NCI-H146 treated with DMSO at 0.1 percent for 48 hours (cell line): ENCODE data around the gene USP35.

ENCODE experiments used
- DNase-seq: peaks from one replicate; lab custom pipeline; 2025; ENCODE audit not compliant: unreplicated experiment; lab: John Stamatoyannopoulos, UW

Gene USP35

DNA sequence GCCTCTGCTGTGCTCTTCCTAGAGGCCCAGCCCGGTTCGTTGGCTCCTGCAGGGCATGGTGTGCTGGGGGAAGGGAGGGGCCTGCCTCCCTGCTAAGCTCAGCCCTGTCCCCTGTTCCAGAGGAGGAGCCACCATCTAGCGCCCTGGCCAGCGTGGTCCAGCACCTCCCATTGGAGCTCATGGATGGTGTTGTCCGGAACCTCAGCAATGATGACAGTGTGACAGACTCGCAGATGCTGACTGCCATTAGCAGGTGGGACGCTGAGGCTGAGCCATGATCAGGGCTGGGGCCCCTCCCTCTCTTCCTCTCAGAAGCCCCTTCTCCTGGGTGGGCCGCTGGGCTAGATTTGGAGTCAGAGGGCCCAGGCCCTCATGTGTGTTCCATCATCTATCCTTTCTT, 9.1 kb downstream of the USP35 start:
- no peak for DNase-seq

DNA sequence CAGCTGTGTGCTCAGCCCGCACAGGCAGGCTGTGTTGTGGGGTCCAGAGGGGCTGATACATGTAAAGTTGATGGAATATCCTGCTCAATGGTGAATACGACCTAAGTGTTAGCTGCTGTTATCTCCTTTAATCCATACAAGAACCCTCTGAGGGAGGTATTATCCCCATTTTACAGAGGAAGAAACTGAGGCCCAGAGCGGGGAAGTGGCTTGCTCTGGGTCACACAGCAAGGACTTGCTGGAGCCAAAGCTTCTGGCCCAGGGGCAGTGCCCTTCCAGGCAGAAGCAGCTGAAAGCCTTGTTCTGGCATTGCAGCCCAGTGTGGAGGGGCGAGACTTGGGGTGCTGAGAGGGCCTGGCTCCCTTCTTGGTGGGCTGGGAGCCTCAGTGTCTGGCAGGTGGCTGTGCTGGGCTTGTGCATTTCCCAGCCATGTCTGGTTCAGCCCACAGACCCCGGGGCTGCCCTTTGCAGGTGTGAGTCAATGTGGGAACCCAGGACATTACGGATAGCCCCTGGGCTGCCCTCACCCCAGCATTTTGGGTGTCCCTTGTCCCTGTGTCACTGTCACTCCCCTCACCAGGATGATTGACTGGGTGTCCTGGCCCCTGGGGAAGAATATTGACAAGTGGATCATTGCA, 10.4 kb downstream of the USP35 start:
- no peak for DNase-seq

DNA sequence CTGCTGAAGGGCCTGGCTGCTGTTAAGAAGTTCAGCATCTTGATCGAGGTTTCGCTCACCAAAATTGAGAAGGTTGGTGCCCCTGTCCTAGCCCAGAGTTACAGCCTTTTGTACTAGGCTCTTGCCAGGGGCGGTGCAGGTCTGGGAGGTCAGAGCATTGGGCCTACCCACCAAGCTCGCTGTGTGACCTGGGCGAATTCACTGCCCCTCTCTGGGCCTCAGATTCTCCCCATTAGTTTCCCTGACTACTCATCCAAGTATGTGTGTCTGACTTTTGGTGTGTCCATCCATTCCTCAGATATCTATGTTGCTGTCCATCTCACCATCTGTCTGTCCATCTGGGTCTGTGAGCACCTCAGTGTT, 10.9 kb downstream of the USP35 start:
- DNase-seq: no peak

DNA sequence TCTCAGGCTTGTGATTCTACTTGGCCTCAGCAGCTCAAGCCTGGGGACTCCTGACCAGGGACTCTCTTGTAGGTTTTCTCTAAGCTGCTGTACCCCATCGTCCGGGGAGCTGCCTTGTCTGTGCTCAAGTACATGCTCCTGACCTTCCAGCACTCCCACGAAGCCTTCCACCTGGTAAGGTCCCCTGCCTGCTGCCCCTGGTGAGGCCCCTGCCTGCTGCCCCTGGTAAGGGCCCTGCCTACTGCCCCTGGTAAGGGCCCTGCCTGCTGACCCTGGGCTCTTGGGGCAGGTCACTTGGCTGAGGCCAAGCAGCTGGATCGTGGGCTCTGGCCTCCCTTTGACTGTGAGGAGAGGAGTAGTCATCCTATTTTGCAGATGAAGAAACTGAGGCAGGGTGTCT, 11.3 kb downstream of the USP35 start:
- DNase-seq: no peak

DNA sequence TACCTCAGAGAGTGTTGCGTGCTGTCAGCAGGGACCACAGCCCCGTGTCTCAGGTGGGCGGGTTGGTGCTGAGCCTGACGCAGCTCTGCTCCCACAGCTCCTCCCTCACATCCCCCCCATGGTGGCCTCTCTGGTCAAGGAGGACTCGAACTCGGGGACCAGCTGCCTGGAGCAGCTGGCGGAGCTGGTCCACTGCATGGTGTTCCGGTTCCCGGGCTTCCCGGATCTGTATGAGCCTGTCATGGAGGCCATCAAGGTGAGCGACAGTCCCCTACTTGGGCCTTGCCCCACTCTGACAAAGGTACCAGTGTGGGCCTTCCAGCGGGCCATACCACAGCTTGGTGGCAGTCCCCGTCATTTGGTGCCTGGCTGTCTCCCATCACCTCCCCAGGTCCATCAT, 11.8 kb downstream of the USP35 start:
- no peak for DNase-seq

DNA sequence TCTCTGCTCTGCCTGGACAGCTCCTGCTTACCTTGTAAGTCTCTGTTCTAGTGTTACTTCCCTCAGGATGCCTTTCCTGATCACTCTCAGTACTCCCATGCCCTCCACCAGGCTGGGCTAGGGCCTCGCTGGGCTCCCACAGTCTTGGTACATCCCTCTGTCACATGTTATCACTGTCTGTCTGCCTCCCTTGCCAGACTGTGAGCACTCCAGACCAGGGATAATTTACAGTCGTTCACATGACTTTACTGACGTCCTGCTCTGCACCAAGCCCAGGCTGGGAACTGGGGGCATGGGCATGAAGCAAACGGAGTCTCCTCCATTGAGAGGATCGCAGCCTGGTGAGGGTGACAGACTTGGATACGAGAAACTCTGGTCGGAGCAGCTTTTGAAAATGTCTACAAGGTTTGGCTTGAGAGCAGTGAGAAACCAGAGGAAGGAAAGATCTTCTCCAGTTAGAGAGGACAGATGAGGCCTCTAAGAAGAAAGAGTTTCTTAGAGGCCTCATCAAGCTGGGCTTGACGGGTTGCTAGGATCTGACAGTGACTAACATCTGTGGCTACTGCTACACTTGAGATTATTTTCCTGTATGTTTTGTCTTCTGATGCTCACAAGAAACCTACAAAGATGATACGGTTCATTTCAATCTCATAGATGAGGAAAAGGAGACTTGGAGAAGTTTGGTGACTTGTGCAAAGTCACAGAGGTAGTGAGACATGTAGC, 12.5 kb downstream of the USP35 start:
- no peak for DNase-seq

DNA sequence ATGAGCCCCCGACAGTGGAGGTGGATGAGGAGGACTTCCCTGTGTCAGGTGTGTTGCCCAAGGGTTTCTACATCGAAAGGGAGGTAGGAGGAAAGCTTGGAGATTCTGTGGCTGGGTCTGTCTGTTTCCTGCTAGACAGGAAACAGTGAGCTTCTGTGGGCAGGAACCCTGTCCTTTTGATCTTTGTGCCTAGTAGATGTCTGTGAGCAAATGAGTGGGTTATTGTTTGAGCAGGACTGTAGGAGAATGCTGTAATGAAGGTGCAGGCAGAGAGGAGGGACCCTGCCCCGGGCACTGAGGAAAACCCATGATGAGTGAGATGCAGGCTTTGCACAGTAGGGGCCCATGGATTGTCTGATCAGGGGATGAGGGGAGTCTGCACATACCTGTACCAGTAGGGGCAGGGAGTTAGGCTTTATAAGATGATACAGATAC, 14.0 kb downstream of the USP35 start:
- no peak for DNase-seq

DNA sequence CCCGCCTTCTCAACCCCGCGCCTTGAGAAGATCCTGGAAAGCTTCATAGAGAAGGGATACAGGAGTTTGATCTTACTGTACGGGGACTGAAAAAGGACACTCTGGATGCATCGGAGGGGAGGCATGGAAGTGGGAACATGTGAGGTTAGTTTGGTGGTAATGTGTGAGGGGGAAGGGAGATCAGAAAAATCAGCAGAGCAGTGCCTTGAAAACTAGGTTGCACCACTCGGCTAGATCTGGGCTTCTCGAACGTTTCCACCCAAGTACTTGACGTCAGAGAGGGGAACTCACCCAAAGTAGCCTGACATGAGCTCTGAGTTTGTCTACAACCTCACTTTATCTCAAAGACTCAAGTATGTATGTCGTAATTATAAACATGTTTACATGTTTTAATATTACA, 14.5 kb downstream of the USP35 start:
- DNase-seq: no peak

DNA sequence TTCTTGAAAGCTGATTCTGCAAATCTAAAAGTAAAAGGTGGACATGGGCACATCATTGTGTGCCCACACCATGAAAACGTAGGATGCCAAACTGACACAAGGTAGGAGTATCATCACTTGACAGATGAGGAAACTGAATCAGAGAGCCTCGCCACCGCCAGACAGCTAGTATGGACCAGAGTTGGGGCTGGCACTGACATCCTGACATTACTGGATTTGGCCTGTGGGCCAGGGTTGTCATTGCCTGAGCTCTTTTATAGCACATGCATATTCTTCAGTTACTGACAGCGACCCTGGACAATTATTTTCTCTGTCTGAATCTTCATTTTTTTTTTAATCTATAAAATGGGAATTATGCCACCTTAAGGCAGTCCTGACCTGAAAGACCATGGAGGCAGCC, 16.5 kb downstream of the USP35 start:
- no peak for DNase-seq

DNA sequence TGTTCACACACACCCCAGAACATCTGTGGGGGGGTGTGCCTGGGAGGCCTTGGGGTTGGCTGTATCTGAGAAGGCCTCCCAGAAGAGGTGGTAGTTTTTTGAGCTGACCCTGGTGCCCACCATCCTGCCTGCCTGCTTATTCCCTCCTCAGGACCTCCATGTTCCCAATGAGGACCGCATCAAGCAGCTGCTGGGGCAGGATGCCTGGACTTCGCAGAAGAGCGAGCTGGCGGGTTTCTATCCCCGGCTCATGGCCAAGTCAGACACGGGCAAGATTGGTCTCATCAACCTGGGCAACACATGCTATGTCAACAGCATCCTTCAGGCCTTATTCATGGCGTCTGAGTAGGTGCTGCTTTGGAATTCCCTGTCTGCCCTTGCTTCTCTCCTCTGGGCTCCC, 17.0 kb downstream of the USP35 start:
- no peak for DNase-seq

DNA sequence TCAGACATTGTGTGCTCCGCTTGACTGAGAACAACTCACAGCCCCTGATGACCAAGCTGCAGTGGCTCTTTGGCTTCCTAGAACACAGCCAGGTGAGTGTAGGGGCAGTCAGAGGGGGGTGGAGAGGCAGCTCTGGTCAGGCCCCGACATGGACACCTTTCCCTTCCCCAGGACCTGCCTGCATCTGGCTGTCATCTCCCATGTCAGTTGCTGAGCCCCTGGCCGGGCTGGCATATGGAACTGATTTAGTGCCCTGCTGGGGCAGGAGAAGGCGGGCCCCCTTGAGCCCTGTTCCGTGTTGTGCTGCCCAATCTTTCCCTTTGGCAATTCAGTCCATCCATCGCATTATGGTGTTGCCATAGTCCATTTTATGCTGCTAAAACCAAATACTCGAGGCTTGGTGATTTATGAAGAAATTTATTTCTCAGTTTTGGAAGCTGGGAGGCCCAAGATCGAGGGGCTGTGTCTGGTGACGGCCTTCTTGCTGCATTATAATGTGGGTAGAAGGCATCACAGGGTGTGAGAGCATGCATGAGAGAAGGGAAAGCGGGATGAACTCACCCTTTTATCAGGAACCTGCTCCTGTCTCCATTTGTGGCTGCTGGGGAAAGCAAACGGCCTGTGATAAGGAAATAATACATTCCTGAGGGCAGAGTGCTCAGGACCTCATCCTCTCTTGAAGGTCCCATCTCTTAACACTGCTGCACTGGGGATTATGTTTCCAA, 19.0 kb downstream of the USP35 start:
- no peak for DNase-seq

DNA sequence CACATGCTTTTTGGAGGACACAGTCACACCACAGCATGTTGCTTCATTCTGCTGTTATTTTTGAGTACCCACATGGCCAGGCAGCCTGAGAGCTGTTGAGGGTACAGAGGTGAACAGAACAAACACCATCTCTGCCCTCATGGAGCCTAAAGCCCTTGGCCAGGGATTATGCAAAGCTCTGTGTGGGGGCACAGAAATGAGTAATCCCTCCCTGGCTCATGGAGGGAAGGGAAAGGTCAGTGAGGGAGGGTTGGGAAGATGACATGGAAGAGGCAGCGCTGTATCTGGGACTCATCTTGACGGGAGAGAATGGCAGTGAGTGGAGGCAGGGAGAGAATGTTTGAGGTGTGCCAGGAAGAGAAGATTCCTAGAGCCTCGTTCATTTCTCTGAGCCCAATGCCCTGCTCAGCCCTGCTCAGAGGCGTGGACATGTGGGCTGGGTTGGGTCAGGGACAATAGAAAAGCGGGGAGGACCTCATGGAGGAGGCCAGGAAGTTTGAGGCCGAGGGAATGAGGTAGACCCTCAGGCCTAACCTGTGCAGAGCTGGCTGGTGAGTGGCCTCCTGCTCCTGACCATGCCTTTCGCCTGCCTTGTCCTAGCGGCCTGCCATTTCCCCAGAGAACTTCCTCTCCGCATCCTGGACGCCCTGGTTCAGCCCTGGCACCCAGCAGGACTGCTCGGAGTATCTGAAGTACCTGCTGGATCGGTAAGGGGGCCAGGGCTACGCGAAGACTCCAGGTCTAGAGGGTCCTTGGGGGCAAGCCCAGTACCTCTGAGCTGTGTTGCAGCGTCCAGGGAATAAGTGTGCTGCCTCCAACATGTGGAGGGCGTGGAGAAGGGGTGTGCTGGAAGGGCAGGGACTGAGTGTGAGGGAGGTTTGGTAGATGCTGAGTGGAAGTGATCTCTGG, 19.8 kb downstream of the USP35 start:
- no peak for DNase-seq

DNA sequence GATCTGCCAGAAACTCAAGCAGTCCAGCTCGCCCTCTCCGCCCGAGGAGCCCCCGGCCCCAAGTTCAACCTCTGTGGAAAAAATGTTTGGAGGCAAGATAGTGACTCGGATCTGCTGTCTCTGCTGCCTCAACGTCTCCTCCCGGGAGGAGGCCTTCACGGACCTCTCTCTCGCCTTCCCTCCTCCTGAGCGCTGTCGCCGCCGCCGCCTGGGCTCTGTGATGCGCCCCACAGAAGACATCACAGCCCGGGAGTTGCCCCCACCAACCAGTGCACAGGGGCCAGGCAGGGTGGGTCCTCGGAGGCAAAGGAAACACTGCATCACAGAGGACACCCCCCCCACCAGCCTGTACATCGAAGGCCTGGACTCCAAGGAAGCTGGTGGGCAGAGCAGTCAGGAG, 20.8 kb downstream of the USP35 start:
- no peak for DNase-seq

DNA sequence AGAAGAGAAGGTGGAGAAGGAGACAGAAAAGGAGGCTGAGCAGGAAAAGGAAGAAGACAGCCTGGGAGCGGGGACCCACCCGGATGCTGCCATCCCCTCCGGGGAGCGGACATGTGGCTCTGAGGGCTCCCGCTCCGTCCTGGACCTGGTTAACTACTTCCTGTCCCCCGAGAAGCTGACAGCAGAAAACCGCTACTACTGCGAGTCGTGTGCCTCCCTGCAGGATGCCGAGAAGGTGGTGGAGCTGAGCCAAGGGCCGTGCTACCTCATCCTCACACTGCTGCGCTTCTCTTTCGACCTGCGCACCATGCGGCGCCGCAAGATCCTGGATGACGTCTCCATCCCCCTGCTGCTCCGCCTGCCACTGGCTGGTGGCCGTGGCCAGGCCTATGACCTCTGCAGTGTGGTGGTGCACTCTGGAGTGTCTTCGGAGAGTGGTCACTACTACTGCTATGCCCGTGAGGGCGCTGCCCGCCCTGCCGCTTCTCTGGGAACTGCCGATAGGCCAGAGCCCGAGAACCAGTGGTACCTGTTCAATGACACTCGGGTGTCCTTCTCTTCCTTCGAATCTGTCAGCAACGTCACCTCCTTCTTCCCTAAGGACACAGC, 21.4 kb downstream of the USP35 start:
- DNase-seq: no peak

DNA sequence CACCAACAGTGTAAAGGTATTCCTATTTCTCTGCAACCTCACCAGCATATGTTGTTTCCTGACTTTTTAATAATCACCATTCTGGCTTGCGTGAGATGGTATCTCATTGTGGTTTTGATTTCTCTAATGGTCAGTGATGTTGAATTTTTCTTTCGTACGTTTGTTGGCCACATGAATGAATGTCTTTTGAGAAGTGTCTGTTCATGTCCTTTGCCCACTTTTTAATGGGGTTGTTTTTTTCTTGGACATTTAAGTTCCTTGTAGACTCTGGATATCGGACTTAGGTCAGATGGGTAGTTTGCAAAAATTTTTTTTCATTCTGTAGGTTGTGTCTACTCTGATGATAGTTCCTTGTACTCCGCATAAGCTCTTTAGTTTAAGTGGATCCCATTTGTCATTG, 22.8 kb downstream of the USP35 start:
- no peak for DNase-seq

DNA sequence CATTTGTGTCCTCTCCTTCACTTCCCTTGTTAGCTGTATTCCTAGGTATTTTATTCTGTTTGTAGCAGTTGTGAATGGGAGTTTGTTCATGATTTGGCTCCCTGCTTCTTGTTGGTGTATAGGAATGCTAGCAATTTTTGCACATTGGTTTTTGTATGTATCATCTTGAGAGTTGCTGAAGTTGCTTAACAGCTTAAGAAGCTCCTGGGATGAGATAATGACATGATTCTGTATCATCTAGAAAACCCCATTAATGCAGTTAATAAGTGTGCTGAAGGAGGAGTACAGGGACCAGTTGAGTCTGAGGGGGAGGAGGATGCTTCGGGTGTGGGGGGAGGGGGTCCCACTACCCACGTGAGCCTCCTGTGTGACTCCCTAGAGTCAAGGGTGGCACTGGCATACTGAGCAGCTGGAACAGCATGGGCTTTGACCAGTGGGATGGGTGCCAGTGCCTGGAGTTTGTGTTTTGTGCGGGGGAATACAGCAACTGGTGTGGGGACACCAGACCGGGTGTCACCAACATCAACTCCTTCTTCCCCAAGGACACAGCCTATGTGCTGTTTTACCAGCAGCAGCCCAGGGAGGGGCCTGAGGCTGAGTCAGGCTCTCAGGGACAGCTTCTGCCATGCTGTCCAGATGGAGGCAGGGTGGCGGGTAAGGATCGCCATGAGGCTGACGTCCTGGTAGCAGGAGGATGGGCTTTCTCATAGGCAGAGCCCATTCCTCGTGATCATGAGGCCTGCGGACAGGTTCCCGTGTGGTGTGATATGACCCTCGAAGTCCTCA, 24.1 kb downstream of the USP35 start:
- no peak for DNase-seq

DNA sequence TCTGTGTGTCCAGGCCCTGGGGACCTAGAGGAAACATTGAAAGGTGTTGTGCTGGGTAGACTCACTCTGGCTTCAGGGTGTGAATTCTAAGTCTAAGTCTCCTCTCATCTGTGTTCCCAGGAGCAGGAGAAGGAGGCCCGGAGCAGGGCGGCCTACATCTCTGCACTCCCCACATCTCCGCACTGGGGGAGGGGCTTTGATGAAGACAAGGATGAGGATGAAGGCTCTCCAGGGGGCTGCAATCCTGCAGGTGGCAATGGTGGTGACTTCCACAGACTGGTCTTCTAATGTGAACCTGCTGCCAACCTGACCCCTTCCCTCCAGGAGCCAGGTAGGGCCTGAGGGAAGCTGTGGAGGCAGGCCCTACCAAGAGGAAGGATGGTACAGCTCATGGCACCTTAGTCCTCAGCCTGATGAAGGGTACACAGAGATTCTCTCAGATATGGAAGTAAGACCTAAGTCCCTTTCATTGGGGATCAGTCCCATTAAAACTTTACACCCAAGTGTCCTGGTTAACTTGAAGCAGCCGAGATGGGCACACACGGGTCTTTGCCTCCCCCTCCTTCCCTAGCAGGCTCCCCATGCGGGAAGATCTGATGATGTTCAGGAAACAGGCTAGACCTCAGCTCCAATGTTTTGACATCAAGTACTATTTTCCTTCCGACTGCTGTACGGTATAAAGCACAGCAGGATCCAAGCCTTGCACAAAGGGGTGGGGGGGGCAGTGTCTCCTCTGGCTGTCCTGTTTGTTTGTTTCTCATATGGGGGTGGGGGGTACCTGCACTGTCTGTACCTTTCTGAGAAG, 25.0 kb downstream of the USP35 start:
- DNase-seq: no peak

DNA sequence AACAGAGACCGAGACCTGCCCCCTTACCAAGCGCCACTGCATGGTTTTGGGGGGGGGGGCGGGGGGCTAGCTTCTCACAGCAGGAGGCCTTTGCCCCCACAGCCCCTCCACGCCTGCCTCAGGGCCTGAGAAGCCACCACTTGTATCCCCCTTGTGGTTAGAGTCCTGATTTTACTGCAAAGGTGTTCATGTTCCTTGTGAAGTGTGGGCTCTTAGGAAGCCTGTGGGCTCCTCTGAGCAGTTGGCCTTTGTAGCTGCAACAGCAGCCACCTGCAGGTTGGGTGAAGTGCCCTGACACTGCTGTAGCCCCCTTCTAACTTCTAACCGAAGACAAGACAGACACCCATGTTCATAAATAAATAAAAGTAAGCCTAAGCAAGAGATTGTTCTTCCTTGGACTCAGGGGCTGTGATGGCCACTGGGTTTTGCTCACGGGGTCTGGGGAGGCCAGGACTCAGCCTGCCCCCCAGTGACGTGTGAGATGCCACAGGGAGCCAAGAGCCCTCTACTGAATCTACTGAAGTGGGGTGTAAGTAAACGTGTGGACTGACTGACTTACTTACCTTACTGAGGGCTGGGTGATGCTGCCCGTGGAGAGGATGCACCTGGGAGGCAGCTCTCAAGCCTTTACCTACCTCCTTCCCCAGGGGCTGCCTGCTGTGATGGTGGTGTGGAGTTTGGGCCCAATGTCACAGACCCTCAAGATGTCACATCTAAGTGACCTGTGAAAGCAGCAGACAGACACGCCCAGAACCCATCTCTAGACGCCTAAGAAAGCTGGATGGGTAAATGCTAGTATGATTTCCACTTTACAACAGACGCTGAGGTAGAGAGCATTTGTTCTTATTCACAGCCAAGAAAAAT, 25.8 kb downstream of the USP35 start:
- no peak for DNase-seq
